Liver (tissue), 3 donors: ENCODE data around the gene BAZ2A.
"Not testable (repeated sequence)": the region's sequence is repeated elsewhere in the genome, so short reads cannot be mapped to it uniquely, and the experiment has no call there.

ENCODE experiments used
- CTCF ChIP-seq: fragments of 150-350 bp; IDR thresholded peaks from 2 replicates; pipeline ENCODE4 v1.5.1; 2017; ENCODE audit warnings: improper control_type of control experiment, low read depth, low read length; ENCODE audit not compliant: missing input control
- EGR1 ChIP-seq, 2 donors: IDR thresholded peaks; 2 replicates each; pipeline ENCODE4 v1.6.1; 2016 to 2018; ENCODE audit warnings: antibody characterized with exemption in 2 of 2, low read depth in 2 of 2
- HNF4A ChIP-seq, 2 donors: conservative IDR thresholded peaks; 2 replicates each; pipeline ENCODE4 v1.6.1; 2016; ENCODE audit warnings: antibody characterized with exemption in 2 of 2, mild to moderate bottlenecking in 2 of 2
- JUND ChIP-seq, 2 donors: IDR thresholded peaks; 2 replicates each; pipeline ENCODE4 v1.6.1; 2016; ENCODE audit warnings: antibody characterized with exemption in 2 of 2
- RAD21 ChIP-seq, 2 donors: IDR thresholded peaks; 2 replicates each; pipeline ENCODE4 v1.6.1; 2016; ENCODE audit warnings: antibody characterized with exemption in 2 of 2, mild to moderate bottlenecking in 2 of 2
- RXRA ChIP-seq, 2 donors: IDR thresholded peaks; 2 replicates each; pipeline ENCODE4 v1.6.1; 2017 to 2018; ENCODE audit warnings: antibody characterized with exemption in 2 of 2, mild to moderate bottlenecking in 1 of 2
- YY1 ChIP-seq: IDR thresholded peaks from 2 replicates; pipeline ENCODE4 v1.6.1; 2016; ENCODE audit warnings: antibody characterized with exemption, mild to moderate bottlenecking
- TF ChIP-seq, protein P1 (sequence below): IDR thresholded peaks from 2 replicates; pipeline ENCODE4 v1.6.1; 2016; ENCODE audit warnings: antibody characterized with exemption, mild to moderate bottlenecking
- TF ChIP-seq, protein P2 (sequence below): IDR thresholded peaks from 2 replicates; pipeline ENCODE4 v1.6.1; 2016; ENCODE audit warnings: antibody characterized with exemption
- donor health status: healthy.
- donor health status: healthy.

- TF ChIP-seq, protein P1, sequence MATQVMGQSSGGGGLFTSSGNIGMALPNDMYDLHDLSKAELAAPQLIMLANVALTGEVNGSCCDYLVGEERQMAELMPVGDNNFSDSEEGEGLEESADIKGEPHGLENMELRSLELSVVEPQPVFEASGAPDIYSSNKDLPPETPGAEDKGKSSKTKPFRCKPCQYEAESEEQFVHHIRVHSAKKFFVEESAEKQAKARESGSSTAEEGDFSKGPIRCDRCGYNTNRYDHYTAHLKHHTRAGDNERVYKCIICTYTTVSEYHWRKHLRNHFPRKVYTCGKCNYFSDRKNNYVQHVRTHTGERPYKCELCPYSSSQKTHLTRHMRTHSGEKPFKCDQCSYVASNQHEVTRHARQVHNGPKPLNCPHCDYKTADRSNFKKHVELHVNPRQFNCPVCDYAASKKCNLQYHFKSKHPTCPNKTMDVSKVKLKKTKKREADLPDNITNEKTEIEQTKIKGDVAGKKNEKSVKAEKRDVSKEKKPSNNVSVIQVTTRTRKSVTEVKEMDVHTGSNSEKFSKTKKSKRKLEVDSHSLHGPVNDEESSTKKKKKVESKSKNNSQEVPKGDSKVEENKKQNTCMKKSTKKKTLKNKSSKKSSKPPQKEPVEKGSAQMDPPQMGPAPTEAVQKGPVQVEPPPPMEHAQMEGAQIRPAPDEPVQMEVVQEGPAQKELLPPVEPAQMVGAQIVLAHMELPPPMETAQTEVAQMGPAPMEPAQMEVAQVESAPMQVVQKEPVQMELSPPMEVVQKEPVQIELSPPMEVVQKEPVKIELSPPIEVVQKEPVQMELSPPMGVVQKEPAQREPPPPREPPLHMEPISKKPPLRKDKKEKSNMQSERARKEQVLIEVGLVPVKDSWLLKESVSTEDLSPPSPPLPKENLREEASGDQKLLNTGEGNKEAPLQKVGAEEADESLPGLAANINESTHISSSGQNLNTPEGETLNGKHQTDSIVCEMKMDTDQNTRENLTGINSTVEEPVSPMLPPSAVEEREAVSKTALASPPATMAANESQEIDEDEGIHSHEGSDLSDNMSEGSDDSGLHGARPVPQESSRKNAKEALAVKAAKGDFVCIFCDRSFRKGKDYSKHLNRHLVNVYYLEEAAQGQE = not testable (repeated sequence)
- TF ChIP-seq CTCF; RAD21 (IDR thresholded peaks at IDR 0.05); EGR1 (IDR thresholded peaks at IDR 0.05; ENCODE audit: low read depth in 2 of 2); RXRA (IDR thresholded peaks at IDR 0.05); YY1; HNF4A (conservative IDR thresholded peaks at IDR 0.05); JUND (IDR thresholded peaks at IDR 0.05): not testable (repeated sequence)
- TF ChIP-seq, protein P2, sequence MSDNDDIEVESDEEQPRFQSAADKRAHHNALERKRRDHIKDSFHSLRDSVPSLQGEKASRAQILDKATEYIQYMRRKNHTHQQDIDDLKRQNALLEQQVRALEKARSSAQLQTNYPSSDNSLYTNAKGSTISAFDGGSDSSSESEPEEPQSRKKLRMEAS = not testable (repeated sequence)
These were observed 52.9 kb downstream of the BAZ2A start for GRCh38 chr12:56577248-56577647.
